ENCODE results near the gene KIF12.

- no peak for TF ChIP-seq CTCF (IDR thresholded peaks at IDR 0.05; ENCODE audit: low read length)
- TF ChIP-seq EZH2 (IDR thresholded peaks at IDR 0.05; ENCODE audit: borderline replicate concordance, low read length): no peak
Observed at GRCh38 chr9:114075602-114076001, 23.5 kb downstream of the KIF12 start.
